GM23248 (cell line): Measurements from ENCODE around the gene DCST2. TPM values are rescaled to one million over a fixed set of nuclear protein-coding genes. Genes with fewer than 3 reads are reported as not detected.

Experiments
- DNase-seq: peaks from one replicate; pipeline ENCODE4 v3.0.0-alpha.2; 2015
- H2AFZ ChIP-seq: fragments of 200-600 bp; sonication (generic); 2 replicates; pipeline ENCODE4 v1.6.1; 2016; ENCODE audit warnings: antibody characterized with exemption
- H3F3A ChIP-seq: fragments of 200-600 bp; sonication (generic); 2 replicates; pipeline ENCODE4 v1.6.1; 2016; ENCODE audit warnings: mild to moderate bottlenecking, antibody characterized with exemption, mixed run types; ENCODE audit not compliant: insufficient read depth
- H3K27ac ChIP-seq: fragments of 200-600 bp; sonication (generic); 2 replicates; pipeline ENCODE4 v1.5.1; 2016; ENCODE audit warnings: mild to moderate bottlenecking
- H3K27me3 ChIP-seq: fragments of 200-600 bp; sonication (generic); replicated peaks from 2 replicates; pipeline ENCODE4 v1.6.1; 2016; ENCODE audit warnings: mild to moderate bottlenecking; ENCODE audit not compliant: insufficient read depth
- H3K36me3 ChIP-seq: fragments of 200-600 bp; sonication (generic); 2 replicates; pipeline ENCODE4 v1.6.1; 2016; ENCODE audit warnings: low read depth, mild to moderate bottlenecking
- H3K4me1 ChIP-seq: fragments of 200-600 bp; sonication (generic); 2 replicates; pipeline ENCODE4 v1.6.1; 2016; ENCODE audit warnings: mild to moderate bottlenecking; ENCODE audit not compliant: insufficient read depth
- H3K4me2 ChIP-seq: fragments of 200-600 bp; sonication (generic); one replicate; pipeline ENCODE4 v1.6.1; 2016; ENCODE audit warnings: mild to moderate bottlenecking; ENCODE audit not compliant: unreplicated experiment
- H3K4me3 ChIP-seq: fragments of 200-600 bp; sonication (generic); 2 replicates; pipeline ENCODE4 v1.5.1; 2016; ENCODE audit warnings: mild to moderate bottlenecking
- H3K79me2 ChIP-seq: fragments of 200-600 bp; sonication (generic); 2 replicates; pipeline ENCODE4 v1.6.1; 2016; ENCODE audit warnings: mild to moderate bottlenecking; ENCODE audit not compliant: insufficient read depth
- H3K9ac ChIP-seq: fragments of 200-600 bp; sonication (generic); 2 replicates; pipeline ENCODE4 v1.6.1; 2016; ENCODE audit warnings: mild to moderate bottlenecking
- H3K9me2 ChIP-seq: fragments of 200-600 bp; sonication (generic); 2 replicates; pipeline ENCODE4 v1.6.1; 2016; ENCODE audit warnings: mixed run types, mild to moderate bottlenecking, moderate library complexity; ENCODE audit not compliant: insufficient read depth
- H3K9me3 ChIP-seq: fragments of 200-600 bp; sonication (generic); one replicate; pipeline ENCODE4 v1.6.1; 2017; ENCODE audit warnings: low read depth
- H4K20me1 ChIP-seq: fragments of 200-600 bp; sonication (generic); 2 replicates; pipeline ENCODE4 v1.6.0; 2016; ENCODE audit not compliant: insufficient read depth
- EZH2 ChIP-seq: fragments of 200-600 bp; sonication (generic); IDR thresholded peaks from 2 replicates; pipeline ENCODE4 v1.6.1; 2018; ENCODE audit warnings: antibody characterized with exemption, mild to moderate bottlenecking; ENCODE audit not compliant: insufficient read depth, poor library complexity, severe bottlenecking
- EZH2phosphoT487 ChIP-seq: fragments of 200-600 bp; sonication (generic); IDR thresholded peaks from 2 replicates; pipeline ENCODE4 v1.6.1; 2018; ENCODE audit warnings: antibody characterized with exemption, moderate library complexity, mild to moderate bottlenecking, low read depth; ENCODE audit not compliant: insufficient read depth
- WGBS, 2 experiments: methylation state at CpG; one replicate each; pipeline ENCODE4 v1.1.6; 2015 to 2017; ENCODE audit warnings: low lambda C conversion rate in 2 of 2, low coverage in 1 of 2; ENCODE audit errors: missing lambda C conversion rate in 2 of 2; 5-methylcytosine and 5-hydroxymethylcytosine counted together
- in situ Hi-C: fragments of 300-500 bp; cut with MboI; formaldehyde crosslinking; loops from 2 replicates; pipeline ENCODE4 v1.15.0; 2020
- polyA plus RNA-seq: library from polyadenylated mRNA; unstranded; fragments of >200 nt; fragmentation: Nextera tagmentation; extraction: Ambion mirVana; gene quantifications from 2 replicates; pipeline ENCODE4 v1.2.1, GENCODE V29; 2016
- total RNA-seq: library from RNA; depleted of rRNA; stranded (reverse); fragments of >200 nt; shearing (Covaris generic); gene quantifications from 2 replicates; pipeline ENCODE4 v1.2.3, GENCODE V29; 2014

DCST2 gene
- total and polyA plus RNA-seq, 2 experiments from 2014 or later = 0.14 TPM; not detected in 1

DNA sequence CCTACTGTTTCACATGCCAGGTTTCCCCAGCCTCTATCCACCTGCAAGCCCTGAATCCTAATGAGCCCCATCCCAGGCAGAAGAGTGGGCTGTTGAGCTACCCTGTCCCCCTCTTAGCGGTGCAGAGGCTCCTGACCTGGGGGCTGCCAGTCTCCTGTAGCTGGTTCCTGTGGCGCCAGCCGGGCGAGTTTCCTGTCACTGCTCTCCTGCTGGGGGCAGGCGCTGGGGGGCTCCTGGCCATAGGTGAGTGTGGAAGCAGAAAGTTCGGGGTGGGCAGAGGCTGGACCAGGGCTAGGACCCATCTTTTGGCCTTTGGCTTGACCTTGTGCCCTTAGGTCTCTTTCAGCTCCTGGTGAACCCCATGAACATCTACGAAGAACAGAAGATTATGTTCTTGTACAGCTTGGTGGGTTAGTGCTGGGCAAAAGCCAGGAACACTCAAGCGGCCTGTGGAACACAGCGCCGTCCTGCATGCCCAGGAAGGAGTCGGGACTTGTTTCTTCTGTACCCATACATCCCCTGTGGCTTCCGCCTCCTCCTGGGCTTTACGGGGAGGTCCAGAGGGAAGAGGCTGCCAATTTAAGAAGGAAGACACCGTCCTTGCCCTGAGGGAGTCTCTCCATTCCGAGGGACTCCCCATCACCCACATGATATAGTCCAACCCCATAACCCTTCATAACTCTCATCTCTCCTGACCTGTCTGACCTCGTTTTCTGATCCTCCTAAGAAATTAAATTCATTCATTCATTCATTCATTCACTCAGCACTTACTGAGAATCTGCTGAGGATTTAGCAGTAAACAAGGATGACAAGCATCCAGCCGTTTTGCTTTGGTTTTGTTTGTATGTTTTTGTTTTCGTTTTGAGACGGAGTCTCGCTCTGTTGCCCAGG, 982 bp upstream of the DCST2 start:
- no peak overlapping the region for H2AFZ ChIP-seq
- H3K36me3 ChIP-seq = no peaks in the 10 kb centered on the region
- no peaks in the 10 kb centered on the region for H3F3A ChIP-seq
- no peak overlapping the region for H3K9ac ChIP-seq
- H3K27me3 ChIP-seq = no peaks in the 10 kb centered on the region
- no peaks in the 10 kb centered on the region for H3K9me2 ChIP-seq
- H4K20me1 ChIP-seq = no peaks in the 10 kb centered on the region
- TF ChIP-seq EZH2 (no peak), EZH2phosphoT487 (no peak)
- DNase-seq = no peak
- 66 to 72% methylated on average over 20 of the region's 20 CpGs for WGBS, 2 experiments
- peaks cover 8% of the 10 kb centered on the region; the same call in 1 of the 2 replicates for H3K4me1 ChIP-seq
- H3K4me2 ChIP-seq = no peak overlapping the region
- H3K4me3 ChIP-seq = no peak overlapping the region
- in situ Hi-C loops = no loop called here
- H3K9me3 ChIP-seq = no peaks in the 10 kb centered on the region
- H3K79me2 ChIP-seq = no peaks in the 10 kb centered on the region
- H3K27ac ChIP-seq = no peak overlapping the region

DNA sequence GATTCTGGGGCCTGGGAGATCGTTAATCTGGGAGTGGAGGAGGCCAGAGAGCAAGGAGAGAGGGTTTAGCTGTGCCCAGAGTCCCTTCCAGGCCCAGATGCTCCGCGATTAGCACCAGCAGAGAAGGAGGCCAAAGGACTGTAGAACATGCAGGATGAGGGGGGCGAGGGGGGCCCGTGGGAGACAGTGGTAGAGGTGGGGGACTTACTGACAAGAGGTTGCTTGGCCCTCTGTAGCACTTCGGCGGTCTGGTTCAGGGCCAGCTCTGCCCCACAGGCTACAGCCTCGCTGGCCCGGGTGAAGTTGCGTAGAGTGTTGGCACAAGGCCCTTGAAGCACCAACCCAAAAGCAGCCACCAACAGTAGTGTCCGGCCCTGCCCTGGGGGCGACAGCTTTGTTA, 695 bp downstream of the DCST2 start:
- Histone ChIP-seq H3K9me2 (no peaks in the 10 kb centered on the region), H3F3A (no peaks in the 10 kb centered on the region), H3K4me1 (no peaks in the 10 kb centered on the region), H3K4me3 (no peak overlapping the region), H2AFZ (no peak overlapping the region), H3K27me3 (no peaks in the 10 kb centered on the region), H3K9ac (no peak overlapping the region), H3K36me3 (no peaks in the 10 kb centered on the region), H3K4me2 (no peak overlapping the region), H4K20me1 (no peaks in the 10 kb centered on the region), H3K9me3 (no peaks in the 10 kb centered on the region), H3K27ac (no peak overlapping the region), H3K79me2 (no peaks in the 10 kb centered on the region)
- DNase-seq = no peak
- TF ChIP-seq EZH2 = no peak
- no peak for TF ChIP-seq EZH2phosphoT487
- WGBS, 2 experiments = 63 to 70% methylated on average over 11 to 12 of the region's 12 CpGs
- in situ Hi-C loops = no loop called here

DNA sequence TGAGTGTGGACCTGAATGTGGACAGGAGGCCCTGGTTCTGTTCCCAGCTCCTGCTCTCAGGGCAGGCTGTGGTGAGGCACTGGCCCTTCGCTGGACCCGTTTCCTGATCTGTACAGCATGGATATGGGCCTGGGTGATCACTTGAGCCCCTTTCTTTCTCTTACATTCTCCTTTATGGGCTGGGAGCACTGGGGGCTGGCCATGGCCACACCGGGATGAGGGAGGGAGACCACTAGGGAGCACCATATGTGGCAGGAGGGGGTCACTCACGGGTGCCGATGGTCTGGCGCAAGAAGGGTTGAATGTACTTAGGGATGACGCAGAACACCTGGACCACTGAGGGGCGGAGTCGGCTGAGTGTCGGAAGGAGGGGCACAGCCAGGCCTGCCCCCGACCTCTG, 2.7 kb downstream of the DCST2 start:
- H3K79me2 ChIP-seq = no peaks in the 10 kb centered on the region
- 52 to 58% methylated on average over 11 of the region's 11 CpGs for WGBS, 2 experiments
- no peaks in the 10 kb centered on the region for H3K27me3 ChIP-seq
- no peak overlapping the region for H3K4me3 ChIP-seq
- H2AFZ ChIP-seq = no peak overlapping the region
- no peaks in the 10 kb centered on the region for H3K9me3 ChIP-seq
- in situ Hi-C loops = no loop called here
- H3K9me2 ChIP-seq = no peaks in the 10 kb centered on the region
- no peak for TF ChIP-seq EZH2
- TF ChIP-seq EZH2phosphoT487 = no peak
- H4K20me1 ChIP-seq = no peaks in the 10 kb centered on the region
- H3K4me2 ChIP-seq = no peak overlapping the region
- no peaks in the 10 kb centered on the region for H3K36me3 ChIP-seq
- no peak for DNase-seq
- no peaks in the 10 kb centered on the region for H3K4me1 ChIP-seq
- no peaks in the 10 kb centered on the region for H3F3A ChIP-seq
- H3K9ac ChIP-seq = no peak overlapping the region
- H3K27ac ChIP-seq = no peak overlapping the region

DNA sequence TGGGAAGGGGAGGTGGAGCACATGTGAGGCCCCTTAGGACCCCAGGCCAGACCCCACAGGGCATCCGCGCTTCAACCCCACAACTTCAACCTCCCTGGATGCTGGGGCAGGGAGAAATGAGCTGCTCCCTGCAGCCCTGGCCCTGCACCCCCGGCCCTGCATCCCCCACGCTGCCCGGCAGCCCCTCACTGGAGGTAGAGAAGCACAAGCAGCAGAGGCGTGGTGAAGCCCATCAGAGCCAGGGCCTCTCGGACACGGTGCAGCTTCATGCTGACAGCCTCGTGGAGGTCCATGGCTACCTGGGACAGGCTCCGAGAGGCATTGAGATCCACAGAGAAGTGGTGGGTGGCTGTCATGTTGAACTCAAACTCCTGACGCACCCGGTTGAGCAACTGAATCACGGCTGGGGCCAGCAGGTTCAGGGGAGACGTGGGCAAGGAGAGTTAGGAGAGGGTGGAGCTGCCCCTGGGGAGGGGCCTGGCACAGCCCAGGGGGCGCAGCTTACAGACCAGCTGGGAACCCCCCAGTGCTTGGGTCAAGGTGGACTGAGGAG, 3.3 kb downstream of the DCST2 start:
- Histone ChIP-seq H3K4me3 (no peak overlapping the region), H3K9me2 (no peaks in the 10 kb centered on the region), H3K27ac (no peak overlapping the region), H3K79me2 (no peaks in the 10 kb centered on the region), H2AFZ (no peak overlapping the region), H3K9ac (no peak overlapping the region), H3K4me2 (no peak overlapping the region), H4K20me1 (no peaks in the 10 kb centered on the region), H3K27me3 (no peaks in the 10 kb centered on the region), H3K9me3 (no peaks in the 10 kb centered on the region), H3K4me1 (no peaks in the 10 kb centered on the region), H3F3A (no peaks in the 10 kb centered on the region), H3K36me3 (no peaks in the 10 kb centered on the region)
- no peak for DNase-seq
- 84 to 87% methylated on average over 13 of the region's 15 CpGs for WGBS, 2 experiments
- in situ Hi-C loops = no loop called here
- no peak for TF ChIP-seq EZH2
- TF ChIP-seq EZH2phosphoT487 = no peak
